GM23248 (cell line): Measurements from ENCODE around the gene PTMA.

Experiments
- EZH2 ChIP-seq: fragments of 200-600 bp; sonication (generic); IDR thresholded peaks from 2 replicates; pipeline ENCODE4 v1.6.1; 2018; ENCODE audit warnings: antibody characterized with exemption, mild to moderate bottlenecking; ENCODE audit not compliant: insufficient read depth, poor library complexity, severe bottlenecking
- EZH2phosphoT487 ChIP-seq: fragments of 200-600 bp; sonication (generic); IDR thresholded peaks from 2 replicates; pipeline ENCODE4 v1.6.1; 2018; ENCODE audit warnings: antibody characterized with exemption, moderate library complexity, mild to moderate bottlenecking, low read depth; ENCODE audit not compliant: insufficient read depth

- no peak for TF ChIP-seq EZH2
- TF ChIP-seq EZH2phosphoT487, result no peak
Observed at GRCh38 chr2:231661422-231662027, 46.8 kb upstream of the PTMA start.
